ENCODE measurements around the gene ANTKMT.

ANTKMT gene

DNA sequence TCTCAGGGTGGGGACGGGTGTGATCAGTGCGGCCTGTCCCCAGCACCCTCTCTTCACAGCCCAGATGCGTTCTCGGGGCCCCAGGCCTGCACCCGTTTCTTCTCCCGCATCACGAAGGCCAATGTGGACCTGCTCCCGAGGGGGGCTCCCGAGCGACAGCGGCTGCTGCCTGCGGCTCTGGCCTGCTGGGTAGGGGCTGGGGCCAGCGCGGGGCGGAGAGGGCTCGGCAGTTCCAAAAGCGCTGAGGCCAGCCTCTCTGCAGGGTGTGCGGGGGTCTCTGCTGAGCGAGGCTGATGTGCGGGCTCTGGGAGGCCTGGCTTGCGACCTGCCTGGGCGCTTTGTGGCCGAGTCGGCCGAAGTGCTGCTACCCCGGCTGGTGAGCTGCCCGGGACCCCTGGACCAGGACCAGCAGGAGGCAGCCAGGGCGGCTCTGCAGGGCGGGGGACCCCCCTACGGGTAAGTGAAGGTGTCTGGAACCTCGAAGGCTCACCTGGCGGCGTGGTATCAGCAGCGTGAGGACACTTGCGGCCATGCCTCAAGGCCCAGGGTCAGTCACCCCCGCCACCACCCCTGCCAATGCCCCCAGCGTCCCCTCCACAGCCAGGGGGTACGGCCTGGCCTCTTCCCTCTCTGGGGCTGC lies 44.0 kb downstream of the ANTKMT start:
- no peak for DNase-seq (ENCODE audit: low read depth in 2 of 2)

DNA sequence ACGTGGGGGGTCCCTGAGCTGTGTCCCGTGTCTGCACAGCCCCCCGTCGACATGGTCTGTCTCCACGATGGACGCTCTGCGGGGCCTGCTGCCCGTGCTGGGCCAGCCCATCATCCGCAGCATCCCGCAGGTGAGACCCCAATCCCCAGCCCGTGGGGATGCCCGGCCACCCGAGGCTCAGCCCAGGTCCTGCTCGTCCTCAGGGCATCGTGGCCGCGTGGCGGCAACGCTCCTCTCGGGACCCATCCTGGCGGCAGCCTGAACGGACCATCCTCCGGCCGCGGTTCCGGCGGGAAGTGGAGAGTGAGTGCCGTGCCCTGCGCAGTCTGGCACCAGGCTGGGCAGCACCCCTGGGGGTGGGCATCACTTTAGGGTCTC lies 44.5 kb downstream of the ANTKMT start:
- no peak for DNase-seq (ENCODE audit: low read depth in 2 of 2)

DNA sequence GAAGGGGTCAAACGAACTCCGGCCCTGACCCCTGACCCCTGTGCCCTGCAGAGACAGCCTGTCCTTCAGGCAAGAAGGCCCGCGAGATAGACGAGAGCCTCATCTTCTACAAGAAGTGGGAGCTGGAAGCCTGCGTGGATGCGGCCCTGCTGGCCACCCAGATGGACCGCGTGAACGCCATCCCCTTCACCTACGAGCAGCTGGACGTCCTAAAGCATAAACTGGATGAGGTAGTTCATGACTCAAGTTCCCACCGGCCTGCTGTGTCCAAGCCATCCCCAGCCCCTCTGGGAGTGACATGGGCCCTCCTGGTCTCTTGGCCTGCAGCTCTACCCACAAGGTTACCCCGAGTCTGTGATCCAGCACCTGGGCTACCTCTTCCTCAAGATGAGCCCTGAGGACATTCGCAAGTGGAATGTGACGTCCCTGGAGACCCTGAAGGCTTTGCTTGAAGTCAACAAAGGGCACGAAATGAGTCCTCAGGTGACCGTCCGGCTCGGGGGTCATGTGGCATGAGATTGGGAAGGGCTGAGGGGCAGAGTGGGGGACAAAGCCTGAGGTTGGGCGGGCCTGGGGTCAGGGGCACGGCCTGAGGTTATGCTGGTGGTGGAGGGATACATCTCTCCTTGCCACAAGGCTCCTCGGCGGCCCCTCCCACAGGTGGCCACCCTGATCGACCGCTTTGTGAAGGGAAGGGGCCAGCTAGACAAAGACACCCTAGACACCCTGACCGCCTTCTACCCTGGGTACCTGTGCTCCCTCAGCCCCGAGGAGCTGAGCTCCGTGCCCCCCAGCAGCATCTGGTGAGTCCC lies 45.3 kb downstream of the ANTKMT start:
- no peak for DNase-seq (ENCODE audit: low read depth in 2 of 2)

DNA sequence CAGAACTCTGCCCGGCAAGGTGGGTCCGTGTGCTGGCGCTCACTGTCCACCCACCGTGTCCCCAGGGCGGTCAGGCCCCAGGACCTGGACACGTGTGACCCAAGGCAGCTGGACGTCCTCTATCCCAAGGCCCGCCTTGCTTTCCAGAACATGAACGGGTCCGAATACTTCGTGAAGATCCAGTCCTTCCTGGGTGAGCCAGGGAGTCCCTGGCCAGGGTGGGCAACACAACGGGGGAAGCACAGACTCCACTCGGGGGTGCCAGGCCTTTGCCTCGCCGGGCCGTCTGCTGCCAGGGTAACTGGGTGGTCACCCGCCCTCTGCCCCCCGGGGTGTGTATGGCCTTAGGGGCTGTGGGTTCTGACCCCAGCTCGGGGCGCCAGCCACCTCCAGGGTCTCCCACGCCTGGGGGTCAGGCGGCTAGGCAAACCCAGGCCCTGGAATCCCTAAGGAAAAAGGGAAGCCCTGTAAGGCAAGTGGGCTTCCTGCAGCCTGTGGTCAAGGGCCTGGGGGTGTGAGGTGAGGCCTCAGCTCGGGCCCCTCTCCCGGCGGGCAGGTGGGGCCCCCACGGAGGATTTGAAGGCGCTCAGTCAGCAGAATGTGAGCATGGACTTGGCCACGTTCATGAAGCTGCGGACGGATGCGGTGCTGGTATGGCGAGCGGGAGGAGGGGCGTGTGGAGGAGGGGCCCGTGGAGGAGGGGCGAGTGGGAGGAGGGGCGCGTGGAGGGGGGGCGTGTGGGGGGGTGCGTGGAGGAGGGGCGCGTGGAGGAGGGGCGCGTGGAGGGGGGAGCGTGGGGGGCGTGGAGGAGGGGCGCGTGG lies 46.1 kb downstream of the ANTKMT start:
- no peak for DNase-seq (ENCODE audit: low read depth in 2 of 2)

DNA sequence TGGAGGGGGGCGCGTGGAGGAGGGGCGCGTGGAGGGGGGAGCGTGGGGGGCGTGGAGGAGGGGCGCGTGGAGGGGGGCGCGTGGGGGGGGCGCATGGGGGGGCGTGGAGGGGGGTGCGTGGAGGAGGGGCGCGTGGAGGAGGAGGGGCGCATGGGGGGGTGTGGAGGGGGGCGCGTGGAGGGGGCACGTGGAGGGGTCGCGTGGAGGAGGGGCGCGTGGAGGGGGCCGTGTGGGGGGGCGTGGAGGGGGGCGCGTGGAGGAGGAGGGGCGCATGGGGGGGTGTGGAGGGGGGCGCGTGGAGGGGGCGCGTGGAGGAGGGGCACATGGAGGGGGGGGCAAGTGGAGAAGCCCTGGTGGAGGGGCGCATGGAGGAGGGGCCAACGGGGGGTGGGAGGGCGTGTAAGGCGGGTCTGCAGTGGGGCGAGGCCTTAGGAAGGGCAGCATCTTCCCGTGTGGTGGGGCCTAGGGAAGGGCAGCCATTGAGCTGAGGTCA lies 46.8 kb downstream of the ANTKMT start:
- no peak for DNase-seq (ENCODE audit: low read depth in 2 of 2)

DNA sequence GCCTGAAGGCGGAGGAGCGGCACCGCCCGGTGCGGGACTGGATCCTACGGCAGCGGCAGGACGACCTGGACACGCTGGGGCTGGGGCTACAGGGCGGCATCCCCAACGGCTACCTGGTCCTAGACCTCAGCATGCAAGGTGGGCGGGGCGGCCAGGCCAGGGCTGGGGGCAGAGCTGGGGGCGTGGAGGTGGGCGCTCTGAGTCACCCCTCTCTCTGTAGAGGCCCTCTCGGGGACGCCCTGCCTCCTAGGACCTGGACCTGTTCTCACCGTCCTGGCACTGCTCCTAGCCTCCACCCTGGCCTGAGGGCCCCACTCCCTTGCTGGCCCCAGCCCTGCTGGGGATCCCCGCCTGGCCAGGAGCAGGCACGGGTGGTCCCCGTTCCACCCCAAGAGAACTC lies 47.5 kb downstream of the ANTKMT start:
- DNase-seq (ENCODE audit: low read depth in 2 of 2): no peak

DNA sequence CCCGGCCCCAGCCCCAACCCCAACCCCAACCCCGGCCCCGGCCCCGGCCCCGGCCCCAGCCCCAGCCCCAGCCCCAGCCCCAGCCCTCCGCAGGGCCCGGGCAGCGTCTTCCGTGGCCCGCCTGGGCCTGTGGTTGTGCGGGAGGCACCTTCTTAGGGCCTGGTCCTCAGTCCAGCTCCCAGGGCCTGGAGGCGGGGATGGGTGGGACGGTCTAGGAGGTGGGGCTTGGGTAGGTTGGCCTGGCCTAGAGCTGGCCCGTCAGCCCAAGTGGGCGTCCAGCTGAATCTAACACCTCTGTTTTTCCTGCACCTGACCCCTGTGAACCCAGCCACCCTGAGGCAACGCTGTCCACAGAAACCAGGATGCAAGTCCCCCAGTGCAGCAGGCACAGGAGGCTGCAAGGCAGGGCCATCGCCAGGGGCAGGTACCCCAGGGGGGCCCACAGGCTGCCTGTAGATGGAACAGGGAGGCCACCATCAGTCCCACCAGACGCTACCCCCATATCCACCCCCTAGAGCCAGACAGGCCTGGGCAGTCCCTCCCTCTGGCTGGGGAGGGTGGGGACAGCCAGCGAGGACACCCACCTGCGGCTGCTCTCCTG lies 48.3 kb downstream of the ANTKMT start:
- DNase-seq (ENCODE audit: low read depth in 2 of 2): no peak

DNA sequence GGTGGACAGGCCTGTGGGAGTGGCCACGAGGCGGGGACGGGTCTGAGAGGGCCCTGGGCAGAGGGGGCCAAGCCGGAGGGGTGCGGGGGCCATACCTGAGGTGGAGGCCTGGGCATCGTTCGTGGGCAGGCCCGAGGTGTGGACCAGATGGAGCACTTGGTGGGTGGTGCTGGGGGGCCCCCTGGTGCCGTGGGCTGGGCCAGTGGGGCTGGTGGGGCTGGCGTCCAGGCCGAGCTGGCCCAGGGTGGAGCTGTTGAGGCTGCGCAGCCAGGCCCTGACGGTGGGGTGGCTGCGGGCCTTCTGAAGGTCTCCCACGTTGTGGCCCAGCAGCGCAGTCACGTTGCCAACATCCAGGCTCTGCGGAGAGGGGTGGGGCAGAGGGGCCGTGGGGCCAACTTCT lies 49.0 kb downstream of the ANTKMT start:
- no peak for DNase-seq (ENCODE audit: low read depth in 2 of 2)

DNA sequence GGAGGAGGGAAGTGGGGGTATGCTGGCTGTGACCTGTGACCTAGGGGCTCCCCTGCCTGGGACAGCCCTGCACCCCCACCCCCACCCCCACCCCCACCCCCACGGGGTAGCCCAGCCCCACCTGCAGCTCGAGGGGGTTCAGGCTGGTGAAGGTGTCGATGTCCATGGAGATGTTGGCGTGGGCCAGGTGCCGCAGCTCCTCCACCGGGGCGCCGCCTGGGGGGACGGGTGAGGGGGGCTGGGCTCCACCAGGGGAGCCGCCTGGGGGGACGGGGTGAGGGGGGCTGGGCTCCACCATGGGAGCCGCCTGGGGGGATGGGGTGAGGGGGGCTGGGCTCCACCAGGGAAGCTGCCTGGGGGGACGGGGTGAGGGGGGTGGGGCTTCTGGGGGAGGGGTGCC lies 49.5 kb downstream of the ANTKMT start:
- DNase-seq (ENCODE audit: low read depth in 2 of 2): no peak

Data from activated CD4-positive, alpha-beta T cell treated with anti-CD3 and anti-CD28 coated beads for 24 hours (primary cell).